ENCODE results near the gene KSR1.
"Not testable (repeated sequence)": the region's sequence is repeated elsewhere in the genome, so short reads cannot be mapped to it uniquely, and the experiment has no call there.

The KSR1 gene

GRCh38 chr17:27618417-27618816 lies 162.2 kb downstream of the KSR1 start:
- DNase-seq: no peak

DNA sequence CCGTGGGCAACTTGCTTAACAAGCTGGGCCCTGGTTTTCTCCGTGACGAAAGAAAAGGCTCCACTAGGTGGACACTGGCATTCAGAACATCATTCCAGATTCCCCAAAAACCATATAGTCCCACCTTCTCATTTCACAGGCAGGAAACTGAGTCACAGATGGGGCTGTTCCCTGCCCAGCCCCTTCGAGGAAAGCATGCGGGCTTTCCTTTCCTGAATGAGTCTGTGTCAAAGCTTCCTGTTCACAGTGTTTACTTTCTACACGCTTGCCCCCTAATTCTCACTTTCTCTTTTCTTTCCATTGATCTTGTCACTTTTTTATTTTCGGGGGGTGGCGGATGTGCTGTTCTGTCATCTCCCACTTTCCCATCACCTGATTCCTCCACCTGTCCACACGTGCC lies 164.5 kb downstream of the KSR1 start:
- DNase-seq: no peak

GRCh38 chr17:27621536-27621935 lies 165.3 kb downstream of the KSR1 start:
- DNase-seq: no peak

DNA sequence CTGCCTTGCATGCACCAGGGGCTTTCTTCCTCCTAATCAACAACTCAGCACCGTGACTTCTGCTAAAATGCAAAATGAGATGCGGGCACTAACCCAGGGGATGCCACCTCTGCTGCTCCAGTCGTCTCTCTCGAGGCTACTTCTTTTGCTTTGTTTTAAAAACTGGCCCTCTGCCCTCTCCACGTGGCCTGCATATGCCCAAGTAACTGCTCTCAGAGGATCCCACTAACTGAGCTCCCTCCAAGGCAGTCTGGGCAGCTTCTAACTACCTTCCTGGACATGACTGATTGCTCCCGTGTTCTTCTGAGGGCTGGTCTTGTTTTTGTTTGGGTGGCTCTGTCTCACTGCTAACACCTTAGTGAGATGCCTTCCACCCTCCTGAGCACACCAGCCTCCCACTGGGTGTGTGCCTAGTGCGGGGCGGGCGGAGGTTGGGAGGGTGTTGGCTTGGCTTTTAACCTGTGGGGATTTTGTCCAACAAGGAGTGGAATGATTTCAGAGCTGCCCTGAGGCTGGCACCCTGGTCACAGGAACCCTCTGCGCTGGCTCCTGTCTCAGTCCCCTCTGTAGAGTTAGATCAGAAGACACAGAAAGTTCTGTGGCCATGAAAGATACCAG lies 165.8 kb downstream of the KSR1 start:
- DNase-seq: no peak

DNA sequence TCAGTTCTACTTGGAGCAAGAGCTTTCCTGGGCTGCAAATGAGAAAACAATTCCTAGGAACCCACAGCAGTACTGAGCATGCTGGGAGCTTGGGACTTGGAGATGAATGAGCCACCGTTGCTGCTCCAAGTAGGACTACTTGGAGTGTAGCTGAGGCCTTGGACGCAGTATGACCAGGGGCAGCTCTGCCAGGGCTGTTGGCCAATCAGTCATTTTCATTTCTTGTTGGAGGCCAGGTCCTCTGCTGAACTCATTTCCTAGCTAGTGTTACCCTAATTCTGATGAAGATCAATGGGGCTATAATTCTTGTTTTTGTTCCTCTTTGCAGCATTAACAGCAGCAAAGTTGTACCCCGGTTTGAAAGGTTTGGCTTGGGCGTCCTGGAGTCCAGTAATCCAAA lies 166.7 kb downstream of the KSR1 start:
- no peak for DNase-seq

DNA sequence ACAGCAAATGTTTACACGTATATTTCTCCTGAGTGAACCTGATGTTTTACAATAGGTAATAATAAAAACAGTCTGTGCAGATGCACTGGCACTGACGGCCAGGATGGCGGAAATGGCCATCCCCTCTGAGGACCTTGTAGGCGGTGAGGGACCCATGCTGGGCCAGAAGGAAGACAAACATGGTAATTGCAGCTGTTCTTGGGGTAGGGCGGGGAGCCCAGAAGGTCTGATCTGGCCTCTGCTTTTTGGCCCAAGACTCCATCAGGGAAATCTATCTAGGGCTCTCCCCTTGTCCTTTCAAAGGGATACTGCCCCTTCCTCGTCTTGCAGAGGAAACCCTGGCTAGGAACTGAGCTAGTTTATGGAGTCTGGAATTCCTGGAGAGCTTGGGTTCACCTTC lies 167.4 kb downstream of the KSR1 start:
- DNase-seq: no peak

DNA sequence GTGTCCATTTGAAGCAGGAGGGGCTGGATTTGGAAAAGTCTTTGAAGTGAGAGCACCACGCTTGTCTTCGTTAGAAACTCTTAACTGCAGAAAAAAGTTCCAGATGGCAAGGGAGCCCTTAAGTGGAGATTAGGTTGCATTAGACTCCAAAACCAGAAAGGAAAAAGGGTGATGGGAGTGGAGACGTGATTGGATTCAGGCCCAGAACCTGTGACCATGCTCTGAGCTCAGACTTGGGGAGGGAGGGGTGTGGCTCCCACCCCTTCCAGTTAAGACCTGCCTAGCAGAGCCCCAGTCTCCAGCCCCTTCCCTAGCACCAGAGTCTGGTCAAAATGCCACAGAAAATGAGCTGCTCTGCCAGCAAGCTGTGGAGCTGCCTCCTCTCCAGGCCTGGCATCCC lies 168.3 kb downstream of the KSR1 start:
- DNase-seq: no peak

DNA sequence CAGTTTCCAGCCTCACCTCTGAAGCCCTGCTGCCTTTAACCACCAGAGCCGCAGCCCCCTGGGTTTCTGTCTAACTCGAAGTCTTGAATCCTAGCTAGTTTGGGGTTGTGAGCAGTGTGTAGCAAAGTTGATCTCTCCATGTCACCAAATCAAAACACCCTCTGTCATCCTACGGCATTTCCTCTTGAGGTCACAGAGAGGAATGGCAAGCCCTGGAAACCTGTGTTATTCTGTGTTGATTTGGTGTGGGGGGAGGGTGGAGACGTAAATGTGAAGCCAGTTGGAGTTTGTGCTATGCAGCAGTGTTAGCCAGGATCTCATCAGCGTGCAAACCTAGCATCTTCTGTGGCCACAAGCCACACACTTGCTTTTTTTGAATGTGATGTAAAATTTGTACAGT lies 169.6 kb downstream of the KSR1 start:
- DNase-seq: no peak

DNA sequence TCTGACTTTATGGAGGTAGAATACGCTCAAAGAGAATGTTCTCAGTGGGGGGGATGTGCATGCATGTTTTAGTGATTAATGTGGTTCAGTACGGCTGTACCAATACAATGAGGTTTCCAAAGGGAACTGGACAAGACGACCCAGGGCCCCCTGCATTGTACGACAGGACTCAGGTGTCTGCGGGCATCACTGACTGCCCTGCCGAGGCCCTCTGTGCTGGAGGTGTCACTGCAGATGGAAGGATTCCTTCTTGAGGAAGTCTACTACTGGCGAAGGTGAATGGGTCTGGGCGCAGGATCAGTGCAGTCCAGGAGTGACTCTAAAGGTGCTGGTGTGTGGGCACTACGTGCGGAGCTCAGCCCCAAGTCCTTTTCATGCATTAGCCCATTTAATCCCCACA lies 171.3 kb downstream of the KSR1 start:
- DNase-seq: no peak

- no peak for DNase-seq
Measured at GRCh38 chr17:27628376-27628775, 172.1 kb downstream of the KSR1 start.

DNA sequence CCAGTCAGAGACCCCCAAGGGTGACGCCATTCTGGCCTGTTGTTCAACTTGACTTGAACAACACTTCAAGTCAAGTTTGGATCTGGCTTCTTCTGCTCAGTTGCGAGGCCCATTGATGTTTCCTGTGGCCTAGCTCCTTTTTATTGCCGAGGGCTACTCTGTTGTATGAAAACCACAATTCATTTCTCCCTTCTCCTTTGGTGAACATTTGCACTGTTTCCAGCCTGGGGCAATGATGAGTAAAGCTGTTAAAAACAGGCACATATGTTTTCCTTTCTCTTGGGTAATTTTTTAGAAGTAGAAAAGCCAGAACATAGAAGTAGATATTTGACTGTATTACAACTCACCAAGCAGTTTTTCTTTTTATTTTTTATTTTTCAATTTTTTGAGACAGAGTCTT lies 173.0 kb downstream of the KSR1 start:
- not testable (repeated sequence) for DNase-seq

- DNase-seq: peak; percentile 46
Measured at GRCh38 chr17:27630607-27631410, 174.6 kb downstream of the KSR1 start, which contains the start of gene LGALS9. LGALS9 (plus strand) TSS chr17:27631188; CDS start chr17:27631266, 78 bp downstream.

GRCh38 chr17:27631411-27631760 lies 175.1 kb downstream of the KSR1 start:
- DNase-seq: peak; percentile 20

- DNase-seq: no peak
Measured at GRCh38 chr17:27631897-27632725, 175.9 kb downstream of the KSR1 start.

DNA sequence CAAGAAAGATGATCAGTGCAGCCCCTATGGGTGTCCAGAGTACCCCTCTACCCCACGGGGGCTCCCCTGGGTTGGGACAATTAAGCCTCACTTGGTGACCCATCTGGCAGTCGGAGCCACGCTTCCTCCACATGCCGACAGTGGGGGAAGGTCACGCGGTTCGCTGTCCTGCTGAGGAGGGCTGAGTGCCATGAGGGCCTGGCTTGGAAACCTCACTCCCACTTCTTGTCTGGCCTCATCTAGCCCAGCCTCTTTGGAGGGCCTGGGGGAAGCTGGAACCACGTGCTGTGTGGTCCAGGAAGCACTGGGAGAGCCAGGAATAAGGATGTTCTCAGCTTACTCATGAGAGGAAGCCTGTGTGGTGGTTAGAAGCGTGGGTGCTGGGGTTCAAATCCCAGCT lies 176.5 kb downstream of the KSR1 start:
- DNase-seq: not testable (repeated sequence)

DNA sequence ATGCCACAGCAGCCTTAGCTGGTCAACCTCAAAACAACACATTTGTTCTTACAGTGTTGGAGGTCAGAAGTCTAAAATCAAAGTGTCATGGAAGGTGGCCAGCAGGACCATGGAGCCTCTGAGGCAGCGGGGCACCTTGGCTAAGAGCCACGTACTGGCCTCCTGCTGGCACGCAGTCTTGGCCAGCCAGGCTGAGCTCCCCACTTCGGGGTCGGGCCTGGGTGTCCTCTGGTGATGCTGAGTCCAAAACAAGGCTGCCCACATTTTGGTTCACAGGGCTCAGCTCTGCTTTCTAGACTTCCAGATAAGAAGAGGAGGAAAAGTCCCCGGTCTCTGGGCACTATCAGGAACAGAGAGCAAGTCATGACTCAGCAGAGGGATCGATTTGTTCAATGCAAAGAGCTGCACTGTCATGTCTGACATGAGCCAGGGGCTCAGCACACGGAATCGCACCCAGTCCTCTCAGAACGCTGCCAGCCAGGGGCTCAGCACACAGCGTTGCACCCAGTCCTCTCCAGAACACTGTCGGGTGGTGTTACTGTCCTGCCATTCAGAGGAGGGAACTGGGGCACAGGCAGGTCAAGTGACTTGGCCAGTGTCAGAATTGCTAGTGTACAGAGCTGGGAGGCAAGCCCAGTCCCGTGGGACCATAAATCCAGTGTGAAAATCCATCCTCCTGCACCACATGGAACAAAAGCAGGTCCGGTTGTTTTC lies 177.2 kb downstream of the KSR1 start:
- no peak for DNase-seq

DNA sequence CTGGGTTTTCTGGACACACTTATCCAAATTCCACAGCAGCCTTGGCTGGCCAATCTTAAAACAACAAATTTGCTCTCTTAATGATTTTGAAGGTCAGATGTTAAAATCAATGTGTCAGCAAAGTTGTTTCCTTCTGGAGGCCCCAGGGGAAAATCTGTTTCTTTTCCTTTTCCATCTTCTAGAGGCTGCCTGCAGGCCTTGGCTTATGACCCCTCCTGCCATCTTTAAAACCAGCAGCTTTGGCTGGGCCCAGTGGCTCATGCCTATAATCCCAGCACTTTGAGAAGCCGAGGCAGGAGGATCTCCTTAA lies 177.7 kb downstream of the KSR1 start:
- no peak for DNase-seq

DNA sequence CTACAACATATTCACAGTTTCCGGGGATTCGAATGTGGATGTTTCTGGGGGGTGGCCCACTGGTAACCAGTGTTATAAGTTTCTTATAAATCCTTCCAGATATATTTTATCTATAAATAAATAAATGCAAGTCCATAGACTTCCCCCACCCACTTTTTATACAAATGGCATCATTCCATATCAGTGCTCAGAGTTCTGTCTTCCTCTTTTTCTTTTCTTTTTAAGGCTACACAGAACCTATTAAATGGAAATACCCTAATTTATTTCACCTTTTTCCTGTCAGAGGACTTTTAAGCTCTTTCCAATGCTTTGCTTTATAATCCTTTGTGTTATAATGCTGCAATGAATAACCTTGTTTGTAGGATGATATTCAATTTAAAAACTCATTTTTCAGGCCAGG lies 178.5 kb downstream of the KSR1 start:
- no peak for DNase-seq

- no peak for DNase-seq
Measured at GRCh38 chr17:27635275-27635823, 179.1 kb downstream of the KSR1 start.

GRCh38 chr17:27636005-27636520 lies 179.8 kb downstream of the KSR1 start:
- DNase-seq: not testable (repeated sequence)

DNA sequence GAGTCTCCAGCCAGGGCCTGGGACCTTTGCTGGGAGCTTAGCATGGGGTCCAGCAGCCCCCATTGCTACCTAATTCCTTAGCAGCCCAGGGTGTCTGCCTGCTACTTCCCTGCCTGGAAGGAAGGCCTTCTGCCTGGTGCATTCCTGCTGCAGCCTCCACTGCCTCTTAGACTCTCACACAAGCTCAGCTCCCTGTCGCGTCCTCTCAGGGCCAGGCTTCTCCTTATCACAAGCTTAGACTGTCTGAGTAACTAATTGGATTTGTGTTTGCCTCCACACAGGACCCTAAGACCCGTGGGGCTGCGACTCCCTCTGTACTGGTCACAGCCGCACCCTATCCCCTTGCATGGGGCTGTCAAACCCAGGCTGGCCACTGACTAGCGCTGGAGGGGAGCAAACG lies 181.6 kb downstream of the KSR1 start:
- DNase-seq: not testable (repeated sequence)

DNA sequence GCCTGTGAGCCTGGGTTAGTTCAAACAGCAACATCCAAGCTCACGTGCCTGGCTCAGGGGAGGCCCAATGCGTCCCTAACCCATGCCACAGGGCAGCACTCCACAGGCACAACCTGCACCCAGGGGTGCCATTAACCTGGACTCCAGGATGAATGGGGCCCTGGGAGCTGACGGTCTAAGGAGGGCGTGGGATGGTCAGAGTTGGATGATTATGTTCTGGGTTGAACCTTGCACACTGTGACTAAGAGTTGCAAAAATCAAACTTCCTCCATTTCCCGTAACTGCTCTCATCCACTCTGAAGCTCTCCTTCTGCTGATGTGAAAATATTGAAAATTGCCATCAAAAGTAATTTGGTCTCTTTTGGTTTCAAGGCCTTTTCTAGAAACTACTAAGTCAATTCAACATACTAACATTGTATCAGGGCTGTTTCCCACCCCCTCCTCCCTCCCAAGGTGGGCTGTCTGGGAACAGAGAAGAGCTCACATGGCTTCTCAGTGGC lies 182.2 kb downstream of the KSR1 start:
- DNase-seq: not testable (repeated sequence)

All from central memory CD4-positive, alpha-beta T cell (primary cell).